Activated naive CD8-positive, alpha-beta T cell treated with anti-CD3 and anti-CD28 coated beads for 36 hours (primary cell): ENCODE results near the gene VIL1. TPM values are rescaled to one million over a fixed set of nuclear protein-coding genes. Genes with fewer than 3 reads are reported as not detected.

Source experiments
- DNase-seq: peaks from one replicate; pipeline ENCODE4 v3.0.0; 2021
- H3K27ac Mint-ChIP-seq: one replicate; pipeline ENCODE4 v1.8.0; 2022; ENCODE audit warnings: mild to moderate bottlenecking, moderate library complexity, mixed read lengths
- H3K27me3 Mint-ChIP-seq: one replicate; pipeline ENCODE4 v1.8.0; 2022; ENCODE audit warnings: mild to moderate bottlenecking, mixed read lengths
- H3K36me3 Mint-ChIP-seq: one replicate; pipeline ENCODE4 v1.8.0; 2021; ENCODE audit warnings: mild to moderate bottlenecking, mixed read lengths
- H3K4me1 Mint-ChIP-seq: one replicate; pipeline ENCODE4 v1.8.0; 2021; ENCODE audit warnings: mixed read lengths
- H3K4me3 Mint-ChIP-seq: one replicate; pipeline ENCODE4 v1.8.0; 2022; ENCODE audit warnings: mild to moderate bottlenecking, moderate library complexity, mixed read lengths
- H3K9me3 Mint-ChIP-seq: one replicate; pipeline ENCODE4 v1.8.0; 2022; ENCODE audit warnings: mixed read lengths
- total RNA-seq, 2 experiments: library from RNA; stranded (reverse); gene quantifications; one replicate each; pipeline ENCODE4 v1.2.3, GENCODE V29; 2021

The VIL1 gene
- total RNA-seq, 2 experiments from 2014 or later = not detected

DNA sequence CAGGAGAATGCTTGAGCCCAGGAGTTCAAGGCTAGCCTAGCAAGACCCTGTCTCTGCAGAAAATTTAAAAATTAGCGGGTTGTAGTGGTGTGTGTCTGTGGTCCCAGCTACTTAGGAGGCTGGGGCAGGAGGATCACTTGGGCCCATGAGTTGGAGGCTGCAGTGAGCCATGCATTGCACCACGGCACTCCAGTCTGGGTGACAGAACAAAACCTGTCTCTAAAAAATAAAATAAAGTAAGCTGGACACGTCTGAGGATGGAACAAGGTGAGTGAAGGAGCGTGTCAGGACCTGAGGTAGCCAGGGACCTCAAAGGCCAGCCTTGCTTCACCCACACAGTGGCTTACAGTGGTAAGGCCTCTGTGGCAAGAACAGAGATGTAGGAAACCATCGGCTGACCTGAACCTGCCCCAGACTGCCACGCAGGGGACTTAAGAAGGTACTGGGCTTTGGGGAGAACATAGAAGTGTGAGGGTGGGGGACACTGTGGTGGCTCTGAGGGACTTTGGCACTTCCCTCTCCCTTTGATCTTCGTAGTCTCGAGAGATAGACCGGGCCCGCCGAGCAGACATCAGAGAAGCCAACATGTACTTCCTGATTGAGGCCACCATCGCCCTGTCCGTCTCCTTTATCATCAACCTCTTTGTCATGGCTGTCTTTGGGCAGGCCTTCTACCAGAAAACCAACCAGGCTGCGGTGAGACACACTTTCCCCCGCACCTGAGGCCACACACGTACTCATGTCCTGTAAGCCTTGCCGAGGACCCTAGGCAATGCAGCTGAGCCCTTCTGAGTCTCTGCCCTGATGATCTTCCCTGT lies 29.4 kb upstream of the VIL1 start:
- Mint-ChIP-seq H3K27me3 (no peaks in the 10 kb centered on the region), H3K4me3 (no peak overlapping the region)

DNA sequence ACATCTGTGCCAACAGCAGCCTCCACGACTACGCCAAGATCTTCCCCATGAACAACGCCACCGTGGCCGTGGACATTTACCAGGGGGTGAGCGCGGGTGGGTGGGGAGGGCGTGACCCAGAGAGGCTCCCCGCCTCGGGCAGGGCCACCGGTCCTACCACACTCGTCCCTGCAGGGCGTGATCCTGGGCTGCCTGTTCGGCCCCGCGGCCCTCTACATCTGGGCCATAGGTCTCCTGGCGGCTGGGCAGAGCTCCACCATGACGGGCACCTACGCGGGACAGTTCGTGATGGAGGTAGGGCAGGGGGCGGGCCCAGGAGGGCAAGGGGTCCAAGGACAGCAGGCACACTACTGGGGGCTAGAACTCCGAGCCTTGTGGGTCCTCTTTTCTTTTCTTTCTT lies 27.7 kb upstream of the VIL1 start:
- no peaks in the 10 kb centered on the region for H3K36me3 Mint-ChIP-seq
- no peaks in the 10 kb centered on the region for H3K9me3 Mint-ChIP-seq

More for the DNA sequence above, 29.4 kb upstream of the VIL1 start:
- no peak overlapping the region for H3K27ac Mint-ChIP-seq
- no peaks in the 10 kb centered on the region for H3K9me3 Mint-ChIP-seq
- H3K36me3 Mint-ChIP-seq = no peaks in the 10 kb centered on the region
- no peak for DNase-seq
- H3K4me1 Mint-ChIP-seq = peaks cover 9% of the 10 kb centered on the region

DNA sequence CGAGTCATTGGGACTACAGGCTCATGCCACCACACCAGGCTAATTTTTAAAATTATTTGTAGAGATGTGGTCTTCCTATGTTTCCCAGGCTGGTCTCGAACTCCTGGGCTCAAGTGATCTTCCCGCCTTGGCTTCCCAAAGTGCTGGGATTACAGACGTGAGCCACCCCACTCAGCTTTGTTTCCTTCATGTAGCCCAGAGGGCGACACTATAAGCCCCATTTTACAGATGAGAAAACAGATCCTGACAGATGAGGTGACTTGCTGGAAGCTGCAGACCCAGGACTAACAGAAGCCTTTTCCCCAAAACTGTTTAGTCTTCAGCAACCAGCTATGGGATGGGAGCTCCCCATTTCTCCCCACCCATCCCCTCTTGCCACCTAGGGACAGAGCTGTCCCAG lies 26.5 kb upstream of the VIL1 start:
- H3K4me3 Mint-ChIP-seq = no peak overlapping the region
- H3K27me3 Mint-ChIP-seq = no peaks in the 10 kb centered on the region
- H3K36me3 Mint-ChIP-seq = no peaks in the 10 kb centered on the region
- H3K4me1 Mint-ChIP-seq = peaks cover 19% of the 10 kb centered on the region
- no peak overlapping the region for H3K27ac Mint-ChIP-seq
- no peak for DNase-seq
- no peaks in the 10 kb centered on the region for H3K9me3 Mint-ChIP-seq

More for the DNA sequence above, 27.7 kb upstream of the VIL1 start:
- H3K27me3 Mint-ChIP-seq = no peaks in the 10 kb centered on the region
- H3K27ac Mint-ChIP-seq = no peak overlapping the region
- H3K4me3 Mint-ChIP-seq = no peak overlapping the region
- no peak for DNase-seq
- H3K4me1 Mint-ChIP-seq = peaks cover 13% of the 10 kb centered on the region

DNA sequence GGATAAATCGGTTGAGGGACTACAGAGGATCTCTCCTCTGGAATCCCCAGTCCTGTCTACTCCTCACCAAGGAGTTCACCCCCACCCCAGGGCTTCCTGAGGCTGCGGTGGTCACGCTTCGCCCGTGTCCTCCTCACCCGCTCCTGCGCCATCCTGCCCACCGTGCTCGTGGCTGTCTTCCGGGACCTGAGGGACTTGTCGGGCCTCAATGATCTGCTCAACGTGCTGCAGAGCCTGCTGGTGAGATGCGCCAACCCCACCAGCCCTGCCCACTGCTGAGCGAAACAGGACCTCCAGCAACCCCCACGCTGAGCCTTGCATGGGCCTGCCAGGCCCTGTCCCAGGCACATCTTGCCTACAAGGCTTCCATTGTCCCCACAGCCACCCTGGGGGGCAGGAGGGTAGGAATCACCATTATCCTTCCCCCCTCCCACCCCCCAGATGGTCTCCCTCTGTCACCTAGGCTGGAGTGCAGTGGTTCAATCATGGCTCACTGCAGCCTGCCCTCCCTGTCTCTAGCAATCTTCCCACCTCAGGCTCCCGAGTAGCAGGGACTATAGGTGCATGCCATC lies 25.9 kb upstream of the VIL1 start:
- no peaks in the 10 kb centered on the region for H3K9me3 Mint-ChIP-seq
- DNase-seq = no peak
- H3K36me3 Mint-ChIP-seq = no peaks in the 10 kb centered on the region
- H3K27me3 Mint-ChIP-seq = peaks cover 4% of the 10 kb centered on the region
- peaks cover 24% of the 10 kb centered on the region for H3K4me1 Mint-ChIP-seq
- no peak overlapping the region for H3K4me3 Mint-ChIP-seq
- no peak overlapping the region for H3K27ac Mint-ChIP-seq

DNA sequence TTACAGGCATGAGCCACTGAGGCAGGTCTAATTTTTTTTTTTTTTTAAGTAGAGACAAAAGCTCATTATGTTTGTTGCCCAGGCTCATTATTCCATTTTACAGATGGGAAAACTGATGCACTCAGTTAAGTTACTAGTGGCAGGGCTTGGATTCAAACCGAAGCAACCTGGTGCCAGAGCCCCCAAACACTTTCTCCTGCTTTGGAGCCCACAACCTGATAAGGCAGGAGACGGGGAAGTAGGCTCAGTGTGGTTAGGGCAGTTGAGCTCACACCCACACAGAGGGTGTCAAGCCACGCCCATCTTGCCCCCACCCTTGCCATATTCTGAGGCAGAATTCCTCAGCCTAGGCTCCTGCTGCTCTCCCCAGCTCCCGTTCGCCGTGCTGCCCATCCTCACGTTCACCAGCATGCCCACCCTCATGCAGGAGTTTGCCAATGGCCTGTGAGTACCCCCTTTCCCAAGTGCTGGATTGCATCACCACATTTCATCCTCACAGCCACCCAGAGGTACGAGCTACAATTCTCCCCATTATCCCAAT lies 25.1 kb upstream of the VIL1 start:
- Mint-ChIP-seq H3K27ac (no peak overlapping the region), H3K36me3 (no peaks in the 10 kb centered on the region), H3K27me3 (peaks cover 5% of the 10 kb centered on the region), H3K9me3 (no peaks in the 10 kb centered on the region), H3K4me3 (no peak overlapping the region), H3K4me1 (peaks cover 25% of the 10 kb centered on the region)
- no peak for DNase-seq

DNA sequence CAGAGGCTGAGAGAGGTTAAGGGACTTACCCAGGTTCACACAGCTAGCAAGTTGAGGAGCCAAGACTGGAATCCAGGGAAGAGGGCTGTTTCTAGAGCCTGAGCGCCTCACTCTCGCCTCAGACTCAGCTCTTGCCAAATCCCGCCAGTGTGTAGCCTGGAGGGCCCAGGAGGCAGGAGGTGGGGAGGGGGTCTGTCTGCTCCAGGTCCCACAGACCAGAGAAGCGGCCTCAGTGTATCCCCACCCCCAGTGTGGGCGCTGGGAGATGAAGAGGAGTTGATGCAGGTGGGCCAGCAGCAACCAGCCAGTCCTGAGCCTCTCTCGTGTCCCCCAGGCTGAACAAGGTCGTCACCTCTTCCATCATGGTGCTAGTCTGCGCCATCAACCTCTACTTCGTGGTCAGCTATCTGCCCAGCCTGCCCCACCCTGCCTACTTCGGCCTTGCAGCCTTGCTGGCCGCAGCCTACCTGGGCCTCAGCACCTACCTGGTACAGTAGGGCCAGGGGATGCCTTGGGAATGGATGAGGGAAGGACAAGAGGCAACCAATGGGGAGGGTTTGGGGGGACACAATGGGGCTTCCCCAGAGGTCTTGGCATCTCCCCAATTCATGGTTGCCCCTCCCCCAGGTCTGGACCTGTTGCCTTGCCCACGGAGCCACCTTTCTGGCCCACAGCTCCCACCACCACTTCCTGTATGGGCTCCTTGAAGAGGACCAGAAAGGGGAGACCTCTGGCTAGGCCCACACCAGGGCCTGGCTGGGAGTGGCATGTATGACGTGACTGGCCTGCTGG lies 24.4 kb upstream of the VIL1 start:
- no peak overlapping the region for H3K4me3 Mint-ChIP-seq
- peaks cover 25% of the 10 kb centered on the region for H3K4me1 Mint-ChIP-seq
- H3K27me3 Mint-ChIP-seq = peaks cover 5% of the 10 kb centered on the region
- H3K9me3 Mint-ChIP-seq = no peaks in the 10 kb centered on the region
- no peaks in the 10 kb centered on the region for H3K36me3 Mint-ChIP-seq
- DNase-seq = no peak
- H3K27ac Mint-ChIP-seq = no peak overlapping the region

DNA sequence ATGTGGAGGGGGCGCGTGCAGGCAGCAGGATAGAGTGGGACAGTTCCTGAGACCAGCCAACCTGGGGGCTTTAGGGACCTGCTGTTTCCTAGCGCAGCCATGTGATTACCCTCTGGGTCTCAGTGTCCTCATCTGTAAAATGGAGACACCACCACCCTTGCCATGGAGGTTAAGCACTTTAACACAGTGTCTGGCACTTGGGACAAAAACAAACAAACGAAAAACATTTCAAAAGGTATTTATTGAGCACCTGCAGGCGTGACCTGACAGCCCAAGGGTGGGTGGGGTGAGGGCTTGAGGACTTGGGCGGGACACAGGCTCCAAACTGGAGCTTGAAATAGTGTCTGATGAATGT lies 23.9 kb upstream of the VIL1 start:
- Mint-ChIP-seq H3K27me3 (peaks cover 5% of the 10 kb centered on the region), H3K4me3 (no peak overlapping the region), H3K27ac (no peak overlapping the region), H3K4me1 (peaks cover 25% of the 10 kb centered on the region), H3K36me3 (no peaks in the 10 kb centered on the region), H3K9me3 (no peaks in the 10 kb centered on the region)
- DNase-seq = no peak

DNA sequence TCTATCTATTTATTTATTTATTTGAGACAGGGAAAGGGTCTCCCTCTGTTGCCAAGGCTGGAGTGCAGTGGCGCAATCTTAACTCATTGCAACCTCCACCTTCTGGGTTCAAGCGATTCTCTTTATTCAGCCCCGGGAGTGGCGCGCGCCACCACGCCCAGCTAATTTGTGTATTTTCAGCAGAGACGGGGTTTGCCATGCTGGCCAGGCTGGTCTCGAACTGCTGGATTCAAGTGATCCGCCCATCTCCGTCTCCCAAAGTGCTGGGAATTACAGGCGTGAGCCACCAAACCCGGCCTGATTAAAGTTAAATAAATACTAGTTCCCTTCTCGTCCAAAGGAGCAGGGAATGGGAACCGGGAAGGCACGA lies 23.5 kb upstream of the VIL1 start:
- Mint-ChIP-seq H3K27me3 (peaks cover 5% of the 10 kb centered on the region), H3K9me3 (no peaks in the 10 kb centered on the region), H3K4me3 (peak overlapping the region; percentile 65), H3K36me3 (peaks cover 2% of the 10 kb centered on the region), H3K4me1 (peaks cover 25% of the 10 kb centered on the region), H3K27ac (peak overlapping the region; percentile 81)
- no peak for DNase-seq

DNA sequence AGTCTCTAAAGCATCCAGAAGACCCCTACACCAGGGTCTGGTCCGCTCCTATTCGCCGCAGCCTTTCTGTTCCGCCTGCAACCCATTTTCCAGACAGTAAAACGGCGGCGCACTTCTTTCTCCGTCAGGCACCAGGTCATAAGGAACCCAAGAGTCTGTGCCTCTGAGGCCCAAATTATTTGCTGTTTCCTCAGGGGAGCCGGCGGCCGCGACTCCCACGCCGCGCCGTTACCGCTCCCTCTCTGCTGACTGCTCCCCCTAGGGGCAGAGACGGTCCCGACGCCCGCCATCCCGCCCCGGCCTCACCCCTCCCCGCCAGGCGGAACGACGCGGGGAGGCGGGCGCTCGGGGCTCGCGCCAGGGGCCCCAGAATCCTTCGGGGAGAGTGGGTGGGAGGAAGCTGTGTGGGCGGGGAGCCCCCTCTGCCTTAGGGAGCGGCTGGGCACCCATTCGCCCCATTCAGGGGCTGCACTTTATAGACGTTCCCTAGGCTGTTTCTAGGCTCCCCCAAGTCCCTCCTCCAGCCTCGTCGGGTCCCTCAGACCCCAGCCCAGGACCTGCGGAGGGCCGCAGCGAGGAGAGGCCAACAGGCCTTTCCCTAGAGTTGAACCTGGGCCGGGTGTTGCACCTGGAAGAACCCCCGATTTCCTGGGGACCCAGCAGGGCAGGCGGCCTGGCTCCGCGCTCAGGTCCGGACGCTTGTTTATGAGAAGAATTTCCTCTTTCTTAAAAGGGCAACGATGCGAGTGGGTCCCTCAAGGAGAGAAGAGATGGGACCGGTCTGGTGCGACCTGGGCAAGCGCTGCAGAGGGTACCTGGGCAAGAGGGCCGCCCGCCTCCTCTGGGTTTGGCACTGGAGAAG lies 22.9 kb upstream of the VIL1 start:
- peaks cover 5% of the 10 kb centered on the region for H3K27me3 Mint-ChIP-seq
- DNase-seq = peak; percentile 94
- peak overlapping the region; percentile 79 for H3K4me3 Mint-ChIP-seq
- no peaks in the 10 kb centered on the region for H3K9me3 Mint-ChIP-seq
- H3K36me3 Mint-ChIP-seq = peaks cover 2% of the 10 kb centered on the region
- H3K4me1 Mint-ChIP-seq = peaks cover 25% of the 10 kb centered on the region
- peak overlapping the region; percentile 93 for H3K27ac Mint-ChIP-seq

DNA sequence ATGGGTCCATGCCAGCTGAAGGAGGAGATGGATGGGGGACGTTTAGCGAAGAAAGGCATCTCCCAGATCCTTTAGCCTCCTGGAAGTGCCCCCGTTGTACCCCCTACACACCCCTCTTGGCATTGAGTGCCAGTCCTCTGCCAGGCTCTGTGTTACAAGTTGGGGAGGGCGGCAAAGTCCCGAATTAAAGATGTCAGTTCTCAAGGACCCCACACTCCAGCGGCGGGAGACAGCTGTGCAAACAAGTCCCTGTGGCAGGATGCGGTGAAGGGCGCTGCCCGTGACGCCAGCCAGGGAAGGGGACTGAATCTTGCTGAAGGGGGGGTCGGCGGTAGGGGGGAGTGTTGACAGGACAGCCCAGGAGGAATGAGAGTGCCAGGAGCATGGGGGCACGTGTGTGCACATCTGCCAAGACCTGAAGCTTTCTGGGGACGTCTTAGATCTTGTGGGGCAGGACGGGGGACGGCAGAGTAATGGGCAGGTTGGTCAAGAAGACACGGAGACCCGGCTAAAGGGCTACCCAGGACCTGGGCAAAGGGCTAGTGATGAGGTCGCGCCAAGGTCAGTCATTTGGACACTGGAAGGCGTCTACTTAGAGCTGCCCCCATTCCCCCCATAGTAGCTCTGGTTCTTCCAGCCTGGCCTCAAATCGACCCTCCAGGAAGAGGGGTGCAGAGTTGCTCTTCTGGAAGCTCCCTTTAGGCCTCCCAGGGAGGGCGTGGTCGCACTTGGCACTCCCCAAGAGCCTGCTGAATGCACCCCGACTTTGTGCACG lies 22.0 kb upstream of the VIL1 start:
- peak overlapping the region; percentile 79 for H3K4me3 Mint-ChIP-seq
- peaks cover 2% of the 10 kb centered on the region for H3K36me3 Mint-ChIP-seq
- peak overlapping the region; percentile 93 for H3K27ac Mint-ChIP-seq
- H3K9me3 Mint-ChIP-seq = no peaks in the 10 kb centered on the region
- DNase-seq = peak; percentile 68
- H3K27me3 Mint-ChIP-seq = peaks cover 5% of the 10 kb centered on the region
- peaks cover 27% of the 10 kb centered on the region for H3K4me1 Mint-ChIP-seq

DNA sequence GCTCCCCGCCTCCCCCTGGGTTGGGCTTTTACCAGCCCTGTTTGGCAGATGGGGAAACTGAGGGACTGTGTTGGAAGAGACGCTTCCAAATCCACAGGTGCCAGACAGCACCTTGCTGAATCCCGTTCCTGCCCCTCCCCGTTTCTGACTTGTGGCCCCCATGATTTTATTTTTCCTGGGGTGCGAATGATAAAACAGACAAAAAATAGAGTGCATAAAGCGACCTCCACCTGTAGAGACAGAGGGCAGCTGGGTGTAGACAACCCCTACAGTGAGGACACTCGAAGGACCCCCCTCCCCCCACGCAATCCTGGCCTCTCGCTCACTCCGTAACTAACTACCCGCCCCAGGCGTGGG lies 21.5 kb upstream of the VIL1 start:
- peak overlapping the region; percentile 93 for H3K27ac Mint-ChIP-seq
- peaks cover 27% of the 10 kb centered on the region for H3K4me1 Mint-ChIP-seq
- peak overlapping the region; percentile 79 for H3K4me3 Mint-ChIP-seq
- no peaks in the 10 kb centered on the region for H3K9me3 Mint-ChIP-seq
- H3K36me3 Mint-ChIP-seq = peaks cover 2% of the 10 kb centered on the region
- peaks cover 5% of the 10 kb centered on the region for H3K27me3 Mint-ChIP-seq
- DNase-seq = peak; percentile 34

DNA sequence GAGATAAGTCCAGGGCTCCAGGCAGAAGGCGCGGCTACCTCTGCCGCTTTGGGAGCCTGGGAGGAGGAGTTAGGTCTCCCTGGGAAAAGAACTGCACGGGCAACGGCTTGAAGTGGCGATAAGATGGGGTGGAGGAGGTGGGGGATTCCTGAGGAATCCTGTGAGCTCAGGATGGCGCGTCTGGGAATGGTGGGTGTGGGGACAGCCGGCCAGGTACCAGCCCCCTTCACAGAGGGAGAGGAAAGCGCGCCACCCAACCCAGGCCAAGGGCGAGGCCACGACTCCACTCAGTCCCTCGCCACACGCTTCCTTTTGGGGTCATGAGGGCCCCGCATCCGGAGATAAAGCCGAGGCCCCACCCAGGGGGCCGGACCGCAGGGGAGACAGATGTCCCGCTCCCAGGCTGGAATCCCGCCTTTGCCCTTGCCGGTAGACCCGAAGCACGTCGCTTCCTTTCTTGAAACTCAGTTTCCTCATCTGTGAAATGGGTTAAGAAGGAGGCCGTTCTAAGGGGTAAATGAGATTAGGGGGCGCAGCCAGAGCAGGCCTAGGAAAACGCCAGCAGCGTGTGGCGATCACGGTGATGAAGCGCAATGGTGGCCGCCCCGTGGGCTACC lies 21.0 kb upstream of the VIL1 start:
- H3K4me1 Mint-ChIP-seq = peaks cover 27% of the 10 kb centered on the region
- peaks cover 5% of the 10 kb centered on the region for H3K27me3 Mint-ChIP-seq
- H3K9me3 Mint-ChIP-seq = no peaks in the 10 kb centered on the region
- peak overlapping the region; percentile 79 for H3K4me3 Mint-ChIP-seq
- peak overlapping the region; percentile 93 for H3K27ac Mint-ChIP-seq
- H3K36me3 Mint-ChIP-seq = peaks cover 2% of the 10 kb centered on the region
- DNase-seq = peak; percentile 64

DNA sequence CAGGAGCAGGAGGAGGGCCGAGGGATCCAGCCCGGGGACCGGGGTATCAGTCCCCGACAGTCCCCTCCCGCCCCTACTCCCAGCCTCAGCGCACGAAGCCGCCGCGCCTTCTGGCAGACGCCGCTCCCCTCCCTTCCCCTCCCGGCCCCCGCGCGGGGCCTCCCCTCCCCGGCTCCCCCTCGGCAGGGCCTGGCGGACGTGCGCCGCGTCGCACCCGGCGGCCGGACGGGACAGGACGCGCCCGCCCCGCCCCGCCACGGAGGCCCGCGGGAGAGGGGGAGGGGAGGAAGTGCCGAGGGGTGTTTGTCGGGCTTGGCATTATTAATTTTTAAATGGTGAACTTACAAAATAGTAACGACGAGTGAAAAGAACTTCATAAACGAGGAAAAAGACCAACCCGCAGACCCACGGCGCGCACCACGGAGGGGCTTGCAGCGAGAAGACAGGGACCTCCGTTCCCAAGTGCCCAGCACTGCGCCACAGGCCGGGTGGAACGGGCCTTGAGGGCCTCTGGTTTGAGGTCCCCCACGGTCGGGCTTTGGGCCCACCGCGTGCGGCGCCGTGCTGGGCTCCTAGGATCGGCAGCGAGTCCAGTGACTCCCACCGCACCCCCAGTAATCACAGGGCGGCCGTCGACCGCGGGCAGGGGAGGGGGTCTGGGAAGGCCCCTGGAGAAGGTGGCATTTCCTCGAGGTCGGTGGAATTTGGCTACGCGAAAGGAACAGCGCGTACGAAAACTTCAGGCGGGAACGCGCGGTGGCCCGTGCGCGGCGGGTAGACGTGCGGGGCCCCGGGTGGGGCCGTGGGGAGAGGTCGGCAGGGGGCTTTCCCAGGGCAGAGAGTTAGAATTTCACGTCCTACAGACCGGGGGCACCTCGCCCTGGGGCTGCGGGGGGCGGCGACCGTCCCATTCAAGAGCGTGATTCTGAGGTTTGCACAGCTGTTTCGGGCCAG lies 20.2 kb upstream of the VIL1 start:
- H3K4me3 Mint-ChIP-seq = peak overlapping the region; percentile 79
- H3K27ac Mint-ChIP-seq = peak overlapping the region; percentile 93
- peaks cover 7% of the 10 kb centered on the region for H3K36me3 Mint-ChIP-seq
- H3K9me3 Mint-ChIP-seq = no peaks in the 10 kb centered on the region
- peak; percentile 73 for DNase-seq
- H3K4me1 Mint-ChIP-seq = peaks cover 32% of the 10 kb centered on the region
- peaks cover 5% of the 10 kb centered on the region for H3K27me3 Mint-ChIP-seq
